Panc1 (cell line): ENCODE data around the gene ALX3. TPM values are rescaled to one million over a fixed set of nuclear protein-coding genes. Genes with fewer than 3 reads are reported as not detected.

Source experiments
- ATAC-seq: fragments of 200-7000 bp; cut with Tn5 transposase; 2 replicates; pipeline ENCODE4 v1.9.1; 2020; ENCODE audit warnings: mild to moderate bottlenecking, moderate library complexity
- BruUV-seq: library from RNA; stranded (reverse); fragments of 400-500 nt; replicated peaks from 2 replicates; lab custom pipeline; 2021; lab: Mats Ljungman, UMichigan
- CTCF ChIA-PET: fragments of 300-600 bp; sonication (Branson Sonifier 250); formaldehyde crosslinking; loops from one replicate; lab custom pipeline; 2022; ENCODE audit warnings: antibody characterized with exemption; lab: Charles Lee
- POLR2A ChIA-PET: fragments of 300-600 bp; sonication (Branson Sonifier 250); formaldehyde crosslinking; loops from one replicate; lab custom pipeline; 2022; ENCODE audit warnings: antibody characterized with exemption; lab: Charles Lee
- DNase-seq: peaks from one replicate; pipeline ENCODE4 v3.0.0-alpha.2; 2010; ENCODE audit warnings: low read depth, low spot score
- H3K27ac ChIP-seq: 2 replicates; pipeline ENCODE4 v1.5.1; 2011; ENCODE audit warnings: mild to moderate bottlenecking, low read length, inconsistent platforms
- H3K27me3 ChIP-seq: fragments of 200-500 bp; sonication (Bioruptor generic); 2 replicates; pipeline ENCODE4 v1.6.0; 2014; ENCODE audit warnings: low read length, inconsistent platforms; ENCODE audit not compliant: control insufficient read depth, insufficient read depth
- H3K36me3 ChIP-seq: fragments of 200-500 bp; sonication (Bioruptor generic); 2 replicates; pipeline ENCODE4 v1.5.1; 2014; ENCODE audit warnings: inconsistent platforms, mild to moderate bottlenecking, low read length, moderate library complexity; ENCODE audit not compliant: control insufficient read depth, insufficient read depth
- H3K4me1 ChIP-seq: 2 replicates; pipeline ENCODE4 v1.5.1; 2011; ENCODE audit warnings: inconsistent platforms, mild to moderate bottlenecking, low read length, moderate library complexity; ENCODE audit not compliant: control insufficient read depth, insufficient read depth
- H3K4me3 ChIP-seq, 2 experiments: 2 replicates each; pipeline ENCODE4 v1.5.1; 2011 to 2012; ENCODE audit warnings: low read depth in 2 of 2, low read length in 2 of 2, mild to moderate bottlenecking in 2 of 2, inconsistent platforms in 1 of 2, moderate library complexity in 1 of 2
- H3K9me3 ChIP-seq: fragments of 200-500 bp; sonication (Bioruptor generic); 2 replicates; pipeline ENCODE4 v1.5.1; 2014; ENCODE audit warnings: low read depth, mild to moderate bottlenecking, inconsistent platforms, low read length, moderate library complexity; ENCODE audit not compliant: control insufficient read depth, insufficient read depth
- CTCF ChIP-seq: fragments of 450-650 bp; IDR thresholded peaks from 2 replicates; pipeline ENCODE4 v1.5.1; 2017; ENCODE audit warnings: mild to moderate bottlenecking
- POLR2AphosphoS5 ChIP-seq: IDR thresholded peaks from 2 replicates; pipeline ENCODE4 v1.6.1; 2012; ENCODE audit warnings: mild to moderate bottlenecking, low read depth, low read length, moderate library complexity
- SIN3A ChIP-seq: IDR thresholded peaks from 2 replicates; pipeline ENCODE4 v1.6.1; 2012; ENCODE audit warnings: low read depth, mild to moderate bottlenecking, low read length, moderate library complexity, borderline replicate concordance; ENCODE audit not compliant: insufficient read depth
- TCF7L2 ChIP-seq: IDR thresholded peaks from 2 replicates; pipeline ENCODE4 v1.6.1; 2011; ENCODE audit warnings: mild to moderate bottlenecking, low read depth, low read length, inconsistent platforms
- in situ Hi-C: cut with HindIII; loops from 2 replicates; pipeline ENCODE4 v1.10.0; 2016; ENCODE audit warnings: low sequenced_read_pairs, low pct_unique_long_range_greater_than_20kb
- intact Hi-C: fragments of 100-400 bp; cut with micrococcal nuclease; formaldehyde crosslinking; loops from one replicate; pipeline ENCODE4 v1.10.0; 2022; ENCODE audit not compliant: unreplicated experiment
- total RNA-seq: library from RNA; stranded (reverse); gene quantifications from one replicate; pipeline ENCODE4 v1.2.1, GENCODE V29; 2021; ENCODE audit not compliant: unreplicated experiment
- TF ChIP-seq, protein P1 (sequence below), 2 experiments: IDR thresholded peaks; 2 replicates each; pipeline ENCODE4 v1.6.1; 2011 to 2012; ENCODE audit warnings: low read depth in 2 of 2, control low read depth in 1 of 2, low read length in 1 of 2, mild to moderate bottlenecking in 1 of 2, moderate library complexity in 1 of 2; ENCODE audit not compliant: insufficient read depth in 1 of 2

The ALX3 gene
- total RNA-seq, 1 experiment from 2014 or later: not detected

- peak; percentile 77 for ATAC-seq
- intact Hi-C loops: no loop called here
- BruUV-seq: no TSS peak
- H3K27me3 ChIP-seq: no peaks in the 10 kb centered on the region
- no peak overlapping the region for H3K4me3 ChIP-seq
- DNase-seq: no peak
- peaks cover 10% of the 10 kb centered on the region; the same call in 1 of the 2 replicates for H3K36me3 ChIP-seq
- POLR2A ChIA-PET: interaction anchor here (0.6 kb wide), 1 partner anchor 499 kb away, joined by 3 read pairs; no protein-coding TSS in a partner anchor
- in situ Hi-C loops: no loop called here
- no peak overlapping the region for H3K27ac ChIP-seq
- CTCF ChIA-PET: no interaction called here
- no peak for TF ChIP-seq CTCF
- no peak for TF ChIP-seq POLR2AphosphoS5
- TF ChIP-seq TCF7L2: no peak
- TF ChIP-seq SIN3A: no peak
- TF ChIP-seq, protein P1, sequence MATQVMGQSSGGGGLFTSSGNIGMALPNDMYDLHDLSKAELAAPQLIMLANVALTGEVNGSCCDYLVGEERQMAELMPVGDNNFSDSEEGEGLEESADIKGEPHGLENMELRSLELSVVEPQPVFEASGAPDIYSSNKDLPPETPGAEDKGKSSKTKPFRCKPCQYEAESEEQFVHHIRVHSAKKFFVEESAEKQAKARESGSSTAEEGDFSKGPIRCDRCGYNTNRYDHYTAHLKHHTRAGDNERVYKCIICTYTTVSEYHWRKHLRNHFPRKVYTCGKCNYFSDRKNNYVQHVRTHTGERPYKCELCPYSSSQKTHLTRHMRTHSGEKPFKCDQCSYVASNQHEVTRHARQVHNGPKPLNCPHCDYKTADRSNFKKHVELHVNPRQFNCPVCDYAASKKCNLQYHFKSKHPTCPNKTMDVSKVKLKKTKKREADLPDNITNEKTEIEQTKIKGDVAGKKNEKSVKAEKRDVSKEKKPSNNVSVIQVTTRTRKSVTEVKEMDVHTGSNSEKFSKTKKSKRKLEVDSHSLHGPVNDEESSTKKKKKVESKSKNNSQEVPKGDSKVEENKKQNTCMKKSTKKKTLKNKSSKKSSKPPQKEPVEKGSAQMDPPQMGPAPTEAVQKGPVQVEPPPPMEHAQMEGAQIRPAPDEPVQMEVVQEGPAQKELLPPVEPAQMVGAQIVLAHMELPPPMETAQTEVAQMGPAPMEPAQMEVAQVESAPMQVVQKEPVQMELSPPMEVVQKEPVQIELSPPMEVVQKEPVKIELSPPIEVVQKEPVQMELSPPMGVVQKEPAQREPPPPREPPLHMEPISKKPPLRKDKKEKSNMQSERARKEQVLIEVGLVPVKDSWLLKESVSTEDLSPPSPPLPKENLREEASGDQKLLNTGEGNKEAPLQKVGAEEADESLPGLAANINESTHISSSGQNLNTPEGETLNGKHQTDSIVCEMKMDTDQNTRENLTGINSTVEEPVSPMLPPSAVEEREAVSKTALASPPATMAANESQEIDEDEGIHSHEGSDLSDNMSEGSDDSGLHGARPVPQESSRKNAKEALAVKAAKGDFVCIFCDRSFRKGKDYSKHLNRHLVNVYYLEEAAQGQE (IDR thresholded peaks at IDR 0.05; ENCODE audit: insufficient read depth in 1 of 2, low read depth in 2 of 2, low read length in 1 of 2): no peak
- no peaks in the 10 kb centered on the region for H3K4me1 ChIP-seq
- no peaks in the 10 kb centered on the region for H3K9me3 ChIP-seq
These were observed 23.0 kb downstream of the ALX3 start for GRCh38 chr1:110047463-110047862.

- ATAC-seq (no peak), DNase-seq (no peak)
- ChIA-PET CTCF (no interaction called here), POLR2A (interaction anchor here (0.6 kb wide), 2 partner anchors 215 to 1125 kb away, joined by 3 to 6 read pairs; no protein-coding TSS in a partner anchor)
- no peaks in the 10 kb centered on the region for H3K9me3 ChIP-seq
- H3K4me3 ChIP-seq: no peak overlapping the region
- no TSS peak for BruUV-seq
- H3K27me3 ChIP-seq: no peaks in the 10 kb centered on the region
- no peak overlapping the region for H3K27ac ChIP-seq
- peaks cover 17% of the 10 kb centered on the region for H3K36me3 ChIP-seq
- in situ Hi-C loops: no loop called here
- H3K4me1 ChIP-seq: no peaks in the 10 kb centered on the region
- no peak for TF ChIP-seq TCF7L2
- intact Hi-C loops: no loop called here
These were observed 27.5 kb downstream of the ALX3 start for GRCh38 chr1:110043016-110043415.

DNA sequence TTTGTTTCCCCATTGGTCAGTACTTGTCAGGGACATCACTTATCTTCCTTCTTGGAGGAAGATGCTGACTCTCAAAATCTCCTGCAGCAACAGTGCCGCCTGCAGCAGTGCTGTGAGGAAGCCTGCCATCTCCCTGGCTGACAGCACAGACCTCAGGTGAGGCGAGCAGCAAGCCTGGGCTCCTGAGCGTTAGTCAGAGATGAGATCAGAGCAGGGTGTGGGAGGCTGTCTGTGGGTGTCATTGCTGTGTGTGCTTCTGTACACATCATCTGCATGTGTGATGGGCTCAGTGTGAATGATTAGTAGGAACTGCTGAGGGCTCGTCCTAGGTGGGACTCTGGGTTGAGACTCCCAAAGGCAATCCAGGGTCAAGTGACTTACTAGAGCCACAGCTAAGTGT, 29.9 kb downstream of the ALX3 start:
- no peaks in the 10 kb centered on the region for H3K27me3 ChIP-seq
- BruUV-seq: no TSS peak
- no peak for ATAC-seq
- TF ChIP-seq TCF7L2 (no peak), CTCF (no peak), POLR2AphosphoS5 (no peak), SIN3A (no peak)
- TF ChIP-seq, protein P1 (IDR thresholded peaks at IDR 0.05; ENCODE audit: insufficient read depth in 1 of 2, low read depth in 2 of 2, low read length in 1 of 2): no peak
- H3K27ac ChIP-seq: no peak overlapping the region
- no peak overlapping the region for H3K4me3 ChIP-seq
- H3K9me3 ChIP-seq: no peaks in the 10 kb centered on the region
- H3K4me1 ChIP-seq: no peaks in the 10 kb centered on the region; the same call in 1 of the 2 replicates
- in situ Hi-C loops: no loop called here
- intact Hi-C loops: no loop called here
- CTCF ChIA-PET: no interaction called here
- H3K36me3 ChIP-seq: peaks cover 17% of the 10 kb centered on the region
- no peak for DNase-seq
- POLR2A ChIA-PET: no interaction called here
